ENCODE results near the gene ARL6IP5.

Gene ARL6IP5

DNA sequence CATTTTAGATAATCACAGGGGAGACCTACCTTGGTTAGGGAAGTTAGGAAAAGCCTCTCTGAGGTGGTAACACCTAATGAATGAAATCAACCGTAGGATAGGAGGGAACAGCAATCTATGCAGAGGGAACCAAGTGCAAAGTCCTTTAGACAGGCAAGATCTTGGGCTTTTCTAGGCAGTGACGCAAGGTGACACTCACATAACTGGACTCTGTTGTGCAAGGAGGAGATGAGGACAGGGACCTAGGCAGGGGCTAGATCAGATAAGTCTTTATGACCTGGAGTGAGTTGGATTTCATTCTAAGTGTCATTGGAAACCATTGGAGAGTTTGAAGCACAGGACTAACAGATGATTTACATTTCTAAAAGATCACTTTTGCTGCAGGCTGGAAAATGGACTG, 42.3 kb downstream of the ARL6IP5 start:
- no peak overlapping the region for H3K4me2 ChIP-seq (ENCODE audit: low read depth, low read length, poor library complexity, severe bottlenecking)
- no peaks in the 10 kb centered on the region for H3K9me3 ChIP-seq (ENCODE audit: insufficient read depth, low read depth, low read length)
- no peak overlapping the region for H3K9ac ChIP-seq (ENCODE audit: low read depth, low read length, poor library complexity, severe bottlenecking)
- no peaks in the 10 kb centered on the region for H3K4me1 ChIP-seq (ENCODE audit: insufficient read depth, low read length, poor library complexity, severe bottlenecking)
- no peaks in the 10 kb centered on the region for H3K36me3 ChIP-seq (ENCODE audit: insufficient read depth, low read length)
- H4K20me1 ChIP-seq (ENCODE audit: insufficient read depth, low read length, poor library complexity, severe bottlenecking), result no peaks in the 10 kb centered on the region
- no peak overlapping the region for H3K4me3 ChIP-seq (ENCODE audit: low read length, poor library complexity, severe bottlenecking)
- H3F3A ChIP-seq (ENCODE audit: low read depth), result no peaks in the 10 kb centered on the region
- H2AFZ ChIP-seq (ENCODE audit: low read length), result no peak overlapping the region
- no peak for TF ChIP-seq EZH2phosphoT487 (IDR thresholded peaks at IDR 0.05; ENCODE audit: borderline replicate concordance)
- TF ChIP-seq, protein P1, sequence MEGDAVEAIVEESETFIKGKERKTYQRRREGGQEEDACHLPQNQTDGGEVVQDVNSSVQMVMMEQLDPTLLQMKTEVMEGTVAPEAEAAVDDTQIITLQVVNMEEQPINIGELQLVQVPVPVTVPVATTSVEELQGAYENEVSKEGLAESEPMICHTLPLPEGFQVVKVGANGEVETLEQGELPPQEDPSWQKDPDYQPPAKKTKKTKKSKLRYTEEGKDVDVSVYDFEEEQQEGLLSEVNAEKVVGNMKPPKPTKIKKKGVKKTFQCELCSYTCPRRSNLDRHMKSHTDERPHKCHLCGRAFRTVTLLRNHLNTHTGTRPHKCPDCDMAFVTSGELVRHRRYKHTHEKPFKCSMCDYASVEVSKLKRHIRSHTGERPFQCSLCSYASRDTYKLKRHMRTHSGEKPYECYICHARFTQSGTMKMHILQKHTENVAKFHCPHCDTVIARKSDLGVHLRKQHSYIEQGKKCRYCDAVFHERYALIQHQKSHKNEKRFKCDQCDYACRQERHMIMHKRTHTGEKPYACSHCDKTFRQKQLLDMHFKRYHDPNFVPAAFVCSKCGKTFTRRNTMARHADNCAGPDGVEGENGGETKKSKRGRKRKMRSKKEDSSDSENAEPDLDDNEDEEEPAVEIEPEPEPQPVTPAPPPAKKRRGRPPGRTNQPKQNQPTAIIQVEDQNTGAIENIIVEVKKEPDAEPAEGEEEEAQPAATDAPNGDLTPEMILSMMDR (conservative IDR thresholded peaks at IDR 0.05; ENCODE audit: low read length), result no peak
- no peaks in the 10 kb centered on the region for H3K9me2 ChIP-seq (replicated peaks; ENCODE audit: low read depth, low read length)
- H3K27me3 ChIP-seq (ENCODE audit: insufficient read depth, low read length, poor library complexity, severe bottlenecking), result no peaks in the 10 kb centered on the region
- no peaks in the 10 kb centered on the region for H3K79me2 ChIP-seq (ENCODE audit: insufficient read depth, low read length)

DNA sequence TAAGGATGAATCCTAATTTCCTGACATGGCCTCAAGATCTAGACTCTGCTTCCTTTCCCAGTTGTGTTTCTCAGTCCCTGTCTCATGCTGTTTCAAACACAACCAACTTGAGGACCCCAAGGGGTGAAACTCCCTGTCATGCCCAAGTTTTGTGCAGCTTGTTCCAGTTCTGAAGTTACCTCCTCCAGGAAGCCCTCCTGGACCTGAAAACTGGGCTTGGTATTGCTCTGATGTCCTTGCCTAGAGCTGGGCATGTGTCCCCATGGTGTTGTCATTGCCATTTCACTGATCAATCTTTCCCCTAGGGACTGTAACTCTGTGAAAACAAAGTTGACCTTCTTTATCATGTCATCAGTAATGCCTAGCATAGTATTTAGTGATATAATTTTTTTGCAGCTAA, 43.8 kb downstream of the ARL6IP5 start:
- H3K4me2 ChIP-seq (ENCODE audit: low read depth, low read length, poor library complexity, severe bottlenecking), result no peak overlapping the region
- H3K36me3 ChIP-seq (ENCODE audit: insufficient read depth, low read length), result no peaks in the 10 kb centered on the region
- H3K4me1 ChIP-seq (ENCODE audit: insufficient read depth, low read length, poor library complexity, severe bottlenecking), result no peaks in the 10 kb centered on the region
- no peak for TF ChIP-seq EZH2phosphoT487 (IDR thresholded peaks at IDR 0.05; ENCODE audit: borderline replicate concordance)
- TF ChIP-seq, protein P1 (conservative IDR thresholded peaks at IDR 0.05; ENCODE audit: low read length), result no peak
- H3K9ac ChIP-seq (ENCODE audit: low read depth, low read length, poor library complexity, severe bottlenecking), result no peak overlapping the region
- H3K4me3 ChIP-seq (ENCODE audit: low read length, poor library complexity, severe bottlenecking), result no peak overlapping the region
- H3K9me3 ChIP-seq (ENCODE audit: insufficient read depth, low read depth, low read length), result peaks cover 3% of the 10 kb centered on the region; the same call in 1 of the 2 replicates
- no peaks in the 10 kb centered on the region for H3K27me3 ChIP-seq (ENCODE audit: insufficient read depth, low read length, poor library complexity, severe bottlenecking)
- H4K20me1 ChIP-seq (ENCODE audit: insufficient read depth, low read length, poor library complexity, severe bottlenecking), result no peaks in the 10 kb centered on the region
- no peaks in the 10 kb centered on the region for H3K9me2 ChIP-seq (replicated peaks; ENCODE audit: low read depth, low read length)
- H3F3A ChIP-seq (ENCODE audit: low read depth), result no peaks in the 10 kb centered on the region
- no peaks in the 10 kb centered on the region for H3K79me2 ChIP-seq (ENCODE audit: insufficient read depth, low read length)
- H2AFZ ChIP-seq (ENCODE audit: low read length), result no peak overlapping the region

DNA sequence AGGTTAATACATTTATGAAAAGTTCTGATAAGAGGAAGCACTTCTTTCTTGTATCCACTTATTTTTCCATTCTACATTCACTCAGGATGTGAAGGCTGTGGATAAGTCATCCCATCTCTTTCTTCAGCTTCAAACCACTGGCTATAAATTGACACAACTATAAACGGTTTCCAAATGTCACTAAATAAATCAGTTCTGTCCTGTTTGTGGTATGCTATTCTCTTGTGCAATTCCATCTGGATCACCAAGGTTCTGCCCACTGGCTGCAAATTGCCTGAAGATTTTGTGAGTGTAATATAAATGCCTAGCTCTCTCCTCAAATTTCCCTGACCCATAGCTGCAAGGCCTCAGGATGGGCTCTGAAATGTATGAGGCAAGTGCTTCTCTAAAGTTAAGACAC, 44.8 kb downstream of the ARL6IP5 start:
- H3K9me2 ChIP-seq (replicated peaks; ENCODE audit: low read depth, low read length), result no peaks in the 10 kb centered on the region
- no peak for TF ChIP-seq EZH2phosphoT487 (IDR thresholded peaks at IDR 0.05; ENCODE audit: borderline replicate concordance)
- TF ChIP-seq, protein P1 (conservative IDR thresholded peaks at IDR 0.05; ENCODE audit: low read length), result no peak

More for the DNA sequence above, 44.8 kb downstream of the ARL6IP5 start:
- no peaks in the 10 kb centered on the region for H3K4me1 ChIP-seq (ENCODE audit: insufficient read depth, low read length, poor library complexity, severe bottlenecking)
- H2AFZ ChIP-seq (ENCODE audit: low read length), result no peak overlapping the region
- H3K36me3 ChIP-seq (ENCODE audit: insufficient read depth, low read length), result no peaks in the 10 kb centered on the region
- no peak overlapping the region for H3K4me2 ChIP-seq (ENCODE audit: low read depth, low read length, poor library complexity, severe bottlenecking)
- H3K9ac ChIP-seq (ENCODE audit: low read depth, low read length, poor library complexity, severe bottlenecking), result no peak overlapping the region
- no peaks in the 10 kb centered on the region for H3K79me2 ChIP-seq (ENCODE audit: insufficient read depth, low read length)
- H4K20me1 ChIP-seq (ENCODE audit: insufficient read depth, low read length, poor library complexity, severe bottlenecking), result no peaks in the 10 kb centered on the region
- H3F3A ChIP-seq (ENCODE audit: low read depth), result no peaks in the 10 kb centered on the region
- H3K27me3 ChIP-seq (ENCODE audit: insufficient read depth, low read length, poor library complexity, severe bottlenecking), result no peaks in the 10 kb centered on the region
- no peak overlapping the region for H3K4me3 ChIP-seq (ENCODE audit: low read length, poor library complexity, severe bottlenecking)
- peaks cover 3% of the 10 kb centered on the region; the same call in 1 of the 2 replicates for H3K9me3 ChIP-seq (ENCODE audit: insufficient read depth, low read depth, low read length)

All from Loucy (cell line).